Iris pigment epithelial cell (primary cell): ENCODE data around the gene CEACAM6.
A peak's percentile ranks its signal among the peaks of the same experiment; 100 is the strongest.
"Not testable (repeated sequence)": the region's sequence is repeated elsewhere in the genome, so short reads cannot be mapped to it uniquely, and the experiment has no call there.

Experiments
- DNase-seq: peaks from one replicate; pipeline ENCODE4 v3.0.0-alpha.2; 2011; ENCODE audit warnings: low read depth

CEACAM6 gene

GRCh38 chr19:41755328-41755913 lies at the start of gene CEACAM6:
Gene CEACAM6 (plus strand): TSS chr19:41755530. CDS start chr19:41755639, 109 bp downstream.
- no peak for DNase-seq

- DNase-seq, result peak; percentile 39
Measured at GRCh38 chr19:41706741-41707501, 48.4 kb upstream of the CEACAM6 start.

GRCh38 chr19:41707502-41707812 lies 47.9 kb upstream of the CEACAM6 start:
- no peak for DNase-seq

GRCh38 chr19:41707871-41708371 lies 47.4 kb upstream of the CEACAM6 start:
- DNase-seq, result no peak

- no peak for DNase-seq
Measured at GRCh38 chr19:41708481-41708880, 46.8 kb upstream of the CEACAM6 start, which contains the start of gene CEACAM5. Gene CEACAM5 (plus strand): TSS chr19:41708626. CDS start chr19:41708732, 106 bp downstream.

- DNase-seq, result not testable (repeated sequence)
Measured at GRCh38 chr19:41709516-41709915, 45.8 kb upstream of the CEACAM6 start.

- DNase-seq, result no peak
Measured at GRCh38 chr19:41709951-41710645, 45.2 kb upstream of the CEACAM6 start.

- DNase-seq, result no peak
Measured at GRCh38 chr19:41711376-41712261, 43.7 kb upstream of the CEACAM6 start.

GRCh38 chr19:41714598-41714997 lies 40.7 kb upstream of the CEACAM6 start:
- DNase-seq, result no peak

GRCh38 chr19:41718761-41719160 lies 36.6 kb upstream of the CEACAM6 start:
- no peak for DNase-seq

GRCh38 chr19:41720103-41720502 lies 35.2 kb upstream of the CEACAM6 start:
- DNase-seq, result no peak

GRCh38 chr19:41726493-41726892 lies 28.8 kb upstream of the CEACAM6 start:
- no peak for DNase-seq

GRCh38 chr19:41734156-41734555 lies 21.2 kb upstream of the CEACAM6 start:
- no peak for DNase-seq

GRCh38 chr19:41734585-41734984 lies 20.7 kb upstream of the CEACAM6 start:
- no peak for DNase-seq

GRCh38 chr19:41735071-41735600 lies 20.2 kb upstream of the CEACAM6 start:
- DNase-seq, result no peak

GRCh38 chr19:41739361-41739760 lies 16.0 kb upstream of the CEACAM6 start:
- DNase-seq, result no peak

- DNase-seq, result no peak
Measured at GRCh38 chr19:41740415-41741243, 14.7 kb upstream of the CEACAM6 start.

GRCh38 chr19:41741244-41741554 lies 14.1 kb upstream of the CEACAM6 start:
- no peak for DNase-seq

GRCh38 chr19:41744850-41745249 lies 10.5 kb upstream of the CEACAM6 start:
- DNase-seq, result no peak

GRCh38 chr19:41745756-41746155 lies 9.6 kb upstream of the CEACAM6 start:
- no peak for DNase-seq
